Body of pancreas (tissue), 4 donors: ENCODE results near the gene C5orf63.

Experiments
- CTCF ChIP-seq, 7 experiments: fragments of 450-650 bp in 4 of 7; fragments of 200-600 bp in 3 of 7; sonication (generic) in 3 of 7; IDR thresholded peaks; one replicate each; pipeline ENCODE4 v1.5.1; 2016 to 2019; ENCODE audit warnings: antibody characterized with exemption in 7 of 7
- POLR2A ChIP-seq, 3 donors: fragments of 450-650 bp; IDR thresholded peaks; one replicate each; pipeline ENCODE4 v1.6.1; 2016; ENCODE audit warnings: antibody characterized with exemption in 3 of 3, mild to moderate bottlenecking in 2 of 3

- no peak for TF ChIP-seq CTCF (IDR thresholded peaks at IDR 0.05)
- TF ChIP-seq POLR2A (IDR thresholded peaks at IDR 0.05): no peak
Measured at GRCh38 chr5:127094161-127094814, 21.0 kb upstream of the C5orf63 start.
